Measurements from ENCODE around the gene GNPTG.
A peak's percentile ranks its signal among the peaks of the same experiment; 100 is the strongest.

GNPTG gene

DNA sequence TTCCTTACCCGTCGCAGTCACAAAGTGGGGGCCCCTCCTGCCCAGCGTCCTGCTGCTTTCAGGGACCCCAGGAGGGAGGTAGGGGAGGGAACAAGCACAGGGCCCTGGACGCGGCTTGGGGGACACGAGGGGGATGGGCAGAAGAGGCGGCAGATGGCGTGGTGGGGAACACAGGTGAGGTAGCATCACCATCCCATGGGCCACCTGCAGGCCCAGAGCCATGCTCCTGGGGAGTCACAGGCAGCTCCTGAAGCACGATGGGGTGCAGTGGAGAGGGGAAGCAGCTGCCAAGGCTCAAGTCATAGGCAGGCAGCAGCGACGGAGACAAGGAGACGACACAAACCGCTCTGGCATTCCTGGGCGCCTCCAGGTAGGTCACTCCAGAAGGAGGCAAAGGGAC, 52.0 kb downstream of the GNPTG start:
- H3K27ac ChIP-seq (ENCODE audit: low read depth, low read length): no peak overlapping the region
- no peak overlapping the region for H3K4me3 ChIP-seq (ENCODE audit: low read depth, low read length)
- H3K36me3 ChIP-seq (ENCODE audit: control insufficient read depth, insufficient read depth, low read length): peaks cover 31% of the 10 kb centered on the region
- H3K27me3 ChIP-seq (ENCODE audit: control insufficient read depth, insufficient read depth, low read length): no peaks in the 10 kb centered on the region
- no peaks in the 10 kb centered on the region for H3K4me1 ChIP-seq (ENCODE audit: control insufficient read depth, insufficient read depth, low read length)
- no peak overlapping the region for H3K9ac ChIP-seq (ENCODE audit: low read depth, low read length)
- no peaks in the 10 kb centered on the region for H3K9me3 ChIP-seq (ENCODE audit: control insufficient read depth, insufficient read depth, low read length)

DNA sequence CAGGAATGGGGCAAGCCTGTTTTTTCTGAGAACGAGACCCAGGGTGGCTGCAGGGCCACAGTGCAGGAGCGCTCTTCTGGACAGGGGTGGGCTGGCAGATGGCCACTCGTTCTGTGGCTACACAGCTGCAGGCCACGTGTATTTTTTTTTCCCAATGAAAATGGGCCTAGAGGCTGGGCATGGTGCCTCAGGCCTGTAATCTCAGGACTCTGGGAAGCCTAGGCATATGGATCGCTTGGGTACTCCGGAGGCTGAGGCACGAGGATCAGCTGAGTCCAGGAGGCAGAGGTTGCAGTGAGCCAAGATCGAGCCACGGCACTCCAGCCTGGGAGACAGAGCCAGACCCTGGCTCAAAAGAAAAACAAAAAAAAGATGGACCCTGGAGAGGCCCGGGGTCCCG, 56.0 kb downstream of the GNPTG start:
- peaks cover 11% of the 10 kb centered on the region for H3K36me3 ChIP-seq (ENCODE audit: control insufficient read depth, insufficient read depth, low read length)
- H3K27me3 ChIP-seq (ENCODE audit: control insufficient read depth, insufficient read depth, low read length): no peaks in the 10 kb centered on the region
- peak overlapping the region; percentile 73 for H3K27ac ChIP-seq (ENCODE audit: low read depth, low read length)
- H3K4me3 ChIP-seq (ENCODE audit: low read depth, low read length): peak overlapping the region; percentile 89
- no peaks in the 10 kb centered on the region for H3K9me3 ChIP-seq (ENCODE audit: control insufficient read depth, insufficient read depth, low read length)
- H3K9ac ChIP-seq (ENCODE audit: low read depth, low read length): no peak overlapping the region
- H3K4me1 ChIP-seq (ENCODE audit: control insufficient read depth, insufficient read depth, low read length): no peaks in the 10 kb centered on the region

DNA sequence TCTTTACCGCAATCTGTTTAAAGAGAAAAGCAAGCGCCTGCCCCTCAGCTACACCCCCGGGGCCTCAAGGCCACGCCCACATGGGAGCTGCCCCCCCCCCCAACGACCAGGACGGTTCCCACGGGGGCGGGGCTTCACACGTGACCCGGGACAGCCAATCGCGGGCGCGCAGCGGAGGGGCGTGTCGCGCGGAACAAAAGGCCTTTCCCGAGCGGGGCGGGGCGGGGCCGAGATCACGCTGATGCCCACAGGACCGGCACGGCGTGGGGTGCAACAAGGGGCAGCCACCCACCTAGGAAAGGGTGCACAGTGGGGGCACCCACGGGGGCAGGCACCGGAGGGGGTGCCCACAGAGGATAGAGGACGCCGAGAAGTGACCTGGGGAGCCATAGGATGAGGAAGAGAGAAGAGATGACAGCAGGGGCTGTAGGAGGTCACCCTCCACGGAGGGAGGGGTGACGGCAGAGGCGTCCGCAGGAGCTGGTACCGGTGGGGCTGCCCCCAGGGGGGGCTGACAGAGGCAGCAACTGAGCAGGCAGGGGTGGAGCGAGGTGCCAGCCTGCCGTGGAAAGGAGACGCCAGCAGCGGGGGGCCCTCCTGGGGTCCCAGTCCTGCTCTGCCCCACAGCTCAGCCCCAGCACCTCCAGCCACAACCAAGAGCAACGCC, 56.6 kb downstream of the GNPTG start:
- Histone ChIP-seq H3K27ac (ENCODE audit: low read depth, low read length) (peak overlapping the region; percentile 73), H3K4me3 (ENCODE audit: low read depth, low read length) (peak overlapping the region; percentile 89), H3K9ac (ENCODE audit: low read depth, low read length) (no peak overlapping the region), H3K36me3 (ENCODE audit: control insufficient read depth, insufficient read depth, low read length) (peaks cover 7% of the 10 kb centered on the region), H3K4me1 (ENCODE audit: control insufficient read depth, insufficient read depth, low read length) (no peaks in the 10 kb centered on the region), H3K9me3 (ENCODE audit: control insufficient read depth, insufficient read depth, low read length) (no peaks in the 10 kb centered on the region), H3K27me3 (ENCODE audit: control insufficient read depth, insufficient read depth, low read length) (no peaks in the 10 kb centered on the region)

- Histone ChIP-seq H3K9me3 (ENCODE audit: control insufficient read depth, insufficient read depth, low read length) (no peaks in the 10 kb centered on the region), H3K4me1 (ENCODE audit: control insufficient read depth, insufficient read depth, low read length) (no peaks in the 10 kb centered on the region), H3K4me3 (ENCODE audit: low read depth, low read length) (no peak overlapping the region), H3K9ac (ENCODE audit: low read depth, low read length) (no peak overlapping the region), H3K27me3 (ENCODE audit: control insufficient read depth, insufficient read depth, low read length) (no peaks in the 10 kb centered on the region), H3K27ac (ENCODE audit: low read depth, low read length) (no peak overlapping the region), H3K36me3 (ENCODE audit: control insufficient read depth, insufficient read depth, low read length) (peaks cover 4% of the 10 kb centered on the region; the same call in 1 of the 2 replicates)
These were observed 61.1 kb downstream of the GNPTG start for GRCh38 chr16:1412847-1413246.

Measured in HUES48 (cell line).